ENCODE measurements around the gene RNF130. TPM values are rescaled to one million over a fixed set of nuclear protein-coding genes. Genes with fewer than 3 reads are reported as not detected.
"Not testable (repeated sequence)": the region's sequence is repeated elsewhere in the genome, so short reads cannot be mapped to it uniquely, and the experiment has no call there.

Gene RNF130
- total RNA-seq, 1 donor from 2014 or later = 10.0 TPM

DNA sequence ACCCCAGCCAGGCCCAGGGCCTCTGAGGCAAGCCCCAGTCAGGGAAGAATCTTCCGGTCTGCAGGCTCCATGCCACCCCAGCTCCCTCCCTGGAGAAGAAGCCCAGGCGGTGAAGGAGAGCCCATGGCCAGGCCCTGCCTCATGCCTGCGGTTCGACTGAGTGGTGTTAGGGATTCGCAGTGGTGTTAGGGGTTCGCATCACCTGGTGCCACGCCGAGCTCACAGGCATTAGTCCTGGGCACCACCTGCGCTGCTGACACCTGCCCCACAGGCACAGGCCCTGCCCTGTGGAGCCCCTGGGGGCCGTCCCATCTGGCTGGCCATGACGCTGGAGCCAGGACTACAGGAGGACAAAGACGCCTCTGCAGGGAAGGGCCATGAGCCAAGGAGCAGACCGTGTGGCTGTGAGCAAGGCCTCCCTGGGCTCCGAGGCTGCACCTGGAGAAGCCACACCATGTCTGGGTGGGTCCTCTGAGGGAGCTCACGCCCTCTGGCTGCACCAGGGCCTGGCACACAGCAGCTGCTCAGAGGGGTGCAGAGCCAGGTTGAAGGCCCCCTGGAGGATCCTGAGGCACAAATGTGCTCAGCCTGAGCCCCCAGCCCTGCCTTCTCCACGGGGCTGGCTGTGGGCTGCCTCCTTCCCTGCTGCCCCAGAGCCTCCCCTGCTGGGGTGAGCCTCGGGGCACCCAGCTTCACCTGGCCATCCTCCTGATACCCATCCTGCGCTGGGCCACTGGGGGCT, 27.6 kb upstream of the RNF130 start:
- H3K36me3 Mint-ChIP-seq (ENCODE audit: low read depth) = no peaks in the 10 kb centered on the region
- no peaks in the 10 kb centered on the region for H3K4me1 Mint-ChIP-seq (ENCODE audit: low read depth)
- H3K27ac Mint-ChIP-seq = no peak overlapping the region
- H3K4me3 Mint-ChIP-seq (ENCODE audit: low read depth) = no peak overlapping the region
- intact Hi-C loops (cut with micrococcal nuclease) = no loop called here
- H3K27me3 Mint-ChIP-seq (ENCODE audit: low read depth) = peaks cover 3% of the 10 kb centered on the region
- DNase-seq (ENCODE audit: low spot score) = no peak
- H3K9me3 Mint-ChIP-seq = no peaks in the 10 kb centered on the region

DNA sequence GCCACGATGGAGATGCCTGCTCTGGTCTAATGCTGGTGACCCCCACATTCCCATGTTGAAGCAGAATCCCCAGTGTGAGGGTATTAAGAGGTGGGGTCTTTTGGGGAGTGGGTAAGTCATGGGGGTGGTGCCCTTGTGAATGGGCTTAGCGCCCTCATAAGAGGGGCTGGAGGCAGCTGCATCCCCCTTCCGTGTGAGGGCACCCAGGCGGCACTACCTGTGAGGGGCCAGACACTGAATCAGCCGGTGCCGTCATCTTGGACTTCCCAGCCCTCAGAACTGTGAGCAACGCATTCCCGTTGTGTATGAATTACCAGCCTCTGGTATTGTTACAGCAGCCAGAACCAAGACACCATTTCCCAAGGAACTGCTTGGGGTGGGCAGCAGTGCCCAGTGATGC, 27.0 kb upstream of the RNF130 start:
- peaks cover 5% of the 10 kb centered on the region for H3K27me3 Mint-ChIP-seq (ENCODE audit: low read depth)
- H3K9me3 Mint-ChIP-seq = no peaks in the 10 kb centered on the region
- no peak overlapping the region for H3K27ac Mint-ChIP-seq
- intact Hi-C loops (cut with micrococcal nuclease) = no loop called here
- H3K36me3 Mint-ChIP-seq (ENCODE audit: low read depth) = no peaks in the 10 kb centered on the region
- H3K4me3 Mint-ChIP-seq (ENCODE audit: low read depth) = no peak overlapping the region
- H3K4me1 Mint-ChIP-seq (ENCODE audit: low read depth) = no peaks in the 10 kb centered on the region
- no peak for DNase-seq (ENCODE audit: low spot score)

DNA sequence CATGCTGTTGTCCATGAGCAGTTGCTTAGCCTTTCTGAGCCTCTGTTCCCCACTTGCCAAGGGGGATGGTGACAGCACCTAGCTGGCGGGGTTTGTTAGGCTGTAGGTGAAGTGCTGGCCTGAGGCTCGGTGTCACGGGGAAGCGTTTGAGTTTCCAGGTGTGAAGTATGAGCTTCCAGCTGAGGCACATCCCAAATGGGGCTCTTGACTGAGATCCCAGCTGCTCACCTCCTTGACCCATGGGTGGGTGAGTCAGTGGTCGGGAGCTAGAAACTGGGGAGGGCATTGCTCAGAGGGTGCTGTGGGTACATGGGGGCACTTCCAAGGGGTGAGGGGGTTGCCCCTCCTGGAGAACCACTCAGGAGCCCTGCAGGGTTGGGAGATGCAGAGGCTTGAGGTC, 26.4 kb upstream of the RNF130 start:
- H3K4me1 Mint-ChIP-seq (ENCODE audit: low read depth) = no peaks in the 10 kb centered on the region
- H3K27ac Mint-ChIP-seq = no peak overlapping the region
- DNase-seq (ENCODE audit: low spot score) = no peak
- no peak overlapping the region for H3K4me3 Mint-ChIP-seq (ENCODE audit: low read depth)
- H3K27me3 Mint-ChIP-seq (ENCODE audit: low read depth) = peaks cover 7% of the 10 kb centered on the region
- H3K36me3 Mint-ChIP-seq (ENCODE audit: low read depth) = no peaks in the 10 kb centered on the region
- intact Hi-C loops (cut with micrococcal nuclease) = no loop called here
- H3K9me3 Mint-ChIP-seq = no peaks in the 10 kb centered on the region

DNA sequence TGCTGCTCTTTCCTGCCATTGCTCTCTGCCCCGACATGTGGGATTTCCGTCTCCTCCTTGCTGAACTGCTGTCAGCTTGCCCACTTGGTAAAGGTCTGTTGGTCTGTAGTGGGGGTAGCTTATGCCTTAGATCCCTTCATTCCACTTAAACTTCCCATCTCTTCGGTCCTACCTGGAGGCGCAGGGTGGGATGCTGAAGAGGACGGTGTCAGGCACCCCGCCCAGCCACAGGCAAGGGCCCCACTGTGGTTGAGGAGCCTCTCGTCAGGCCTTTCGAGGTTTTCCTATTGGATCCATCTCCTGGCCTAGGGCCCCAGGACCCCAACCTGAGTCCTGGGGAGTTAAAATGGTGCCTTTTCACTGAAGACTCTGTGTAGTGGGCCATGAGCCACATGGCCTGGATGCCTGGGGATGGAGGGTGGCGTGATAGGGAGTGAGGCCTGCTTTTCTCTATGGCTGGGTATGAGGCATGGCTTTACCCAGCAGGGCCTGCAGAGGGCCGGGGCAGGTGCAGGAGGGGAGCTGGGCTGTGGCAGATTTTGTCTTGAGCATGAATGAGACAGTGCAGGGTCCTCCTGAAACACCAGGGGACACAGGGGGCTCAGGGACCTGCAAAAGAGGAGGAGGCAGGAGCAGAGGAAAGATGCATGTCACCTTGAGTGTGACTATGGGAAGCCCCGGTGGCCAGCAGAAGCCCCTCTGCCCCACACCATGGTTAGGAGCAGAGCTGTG, 25.8 kb upstream of the RNF130 start:
- Mint-ChIP-seq H3K27ac (no peak overlapping the region), H3K4me1 (ENCODE audit: low read depth) (no peaks in the 10 kb centered on the region), H3K4me3 (ENCODE audit: low read depth) (no peak overlapping the region), H3K36me3 (ENCODE audit: low read depth) (no peaks in the 10 kb centered on the region), H3K27me3 (ENCODE audit: low read depth) (peaks cover 7% of the 10 kb centered on the region), H3K9me3 (no peaks in the 10 kb centered on the region)
- intact Hi-C loops (cut with micrococcal nuclease) = no loop called here
- no peak for DNase-seq (ENCODE audit: low spot score)

DNA sequence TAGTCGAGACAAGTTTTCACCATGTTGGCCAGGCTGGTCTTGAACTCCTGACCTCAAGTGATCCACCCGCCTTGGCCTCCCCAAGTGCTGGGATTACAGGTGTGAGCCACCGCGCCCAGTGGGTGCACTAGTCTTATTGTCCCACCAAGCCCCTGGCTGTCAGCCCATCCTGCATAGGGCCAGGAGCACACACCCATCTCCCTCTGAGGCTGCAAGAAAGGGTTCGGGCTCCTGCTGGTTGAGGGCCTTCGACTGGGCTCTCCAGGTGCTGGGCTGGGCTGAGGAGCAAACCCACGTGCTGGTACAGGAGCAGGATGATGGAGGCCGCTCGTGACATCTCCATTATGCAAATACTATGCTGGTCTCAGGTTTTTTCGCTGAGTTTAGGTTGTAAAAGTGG, 25.1 kb upstream of the RNF130 start:
- no peaks in the 10 kb centered on the region for H3K36me3 Mint-ChIP-seq (ENCODE audit: low read depth)
- no peaks in the 10 kb centered on the region for H3K4me1 Mint-ChIP-seq (ENCODE audit: low read depth)
- intact Hi-C loops (cut with micrococcal nuclease) = no loop called here
- no peak overlapping the region for H3K27ac Mint-ChIP-seq
- no peak for DNase-seq (ENCODE audit: low spot score)
- no peaks in the 10 kb centered on the region for H3K9me3 Mint-ChIP-seq
- H3K27me3 Mint-ChIP-seq (ENCODE audit: low read depth) = peaks cover 7% of the 10 kb centered on the region
- no peak overlapping the region for H3K4me3 Mint-ChIP-seq (ENCODE audit: low read depth)

DNA sequence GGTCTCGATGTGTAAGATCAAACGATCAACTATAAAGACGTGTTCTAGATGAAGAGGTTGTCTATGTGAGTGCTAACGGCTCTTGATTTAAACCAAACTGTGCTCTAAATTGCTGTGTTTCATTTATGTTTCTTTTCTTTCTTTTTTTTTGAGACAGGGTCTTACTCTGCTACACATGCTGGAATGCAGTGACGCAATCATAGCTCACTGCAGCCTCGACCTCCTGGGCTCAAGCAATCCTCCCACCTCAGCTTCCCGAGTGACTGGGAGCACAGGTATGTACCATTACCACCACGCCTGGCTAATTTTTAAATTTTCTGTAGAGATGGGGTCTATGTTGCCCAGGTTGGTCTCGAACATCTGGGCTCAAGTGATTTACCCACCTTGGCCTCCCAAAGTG, 24.0 kb upstream of the RNF130 start:
- peaks cover 2% of the 10 kb centered on the region for H3K4me1 Mint-ChIP-seq (ENCODE audit: low read depth)
- intact Hi-C loops (cut with micrococcal nuclease) = no loop called here
- H3K27me3 Mint-ChIP-seq (ENCODE audit: low read depth) = peaks cover 7% of the 10 kb centered on the region
- no peak overlapping the region for H3K27ac Mint-ChIP-seq
- no peak for DNase-seq (ENCODE audit: low spot score)
- H3K4me3 Mint-ChIP-seq (ENCODE audit: low read depth) = no peak overlapping the region
- H3K9me3 Mint-ChIP-seq = no peaks in the 10 kb centered on the region
- H3K36me3 Mint-ChIP-seq (ENCODE audit: low read depth) = no peaks in the 10 kb centered on the region

DNA sequence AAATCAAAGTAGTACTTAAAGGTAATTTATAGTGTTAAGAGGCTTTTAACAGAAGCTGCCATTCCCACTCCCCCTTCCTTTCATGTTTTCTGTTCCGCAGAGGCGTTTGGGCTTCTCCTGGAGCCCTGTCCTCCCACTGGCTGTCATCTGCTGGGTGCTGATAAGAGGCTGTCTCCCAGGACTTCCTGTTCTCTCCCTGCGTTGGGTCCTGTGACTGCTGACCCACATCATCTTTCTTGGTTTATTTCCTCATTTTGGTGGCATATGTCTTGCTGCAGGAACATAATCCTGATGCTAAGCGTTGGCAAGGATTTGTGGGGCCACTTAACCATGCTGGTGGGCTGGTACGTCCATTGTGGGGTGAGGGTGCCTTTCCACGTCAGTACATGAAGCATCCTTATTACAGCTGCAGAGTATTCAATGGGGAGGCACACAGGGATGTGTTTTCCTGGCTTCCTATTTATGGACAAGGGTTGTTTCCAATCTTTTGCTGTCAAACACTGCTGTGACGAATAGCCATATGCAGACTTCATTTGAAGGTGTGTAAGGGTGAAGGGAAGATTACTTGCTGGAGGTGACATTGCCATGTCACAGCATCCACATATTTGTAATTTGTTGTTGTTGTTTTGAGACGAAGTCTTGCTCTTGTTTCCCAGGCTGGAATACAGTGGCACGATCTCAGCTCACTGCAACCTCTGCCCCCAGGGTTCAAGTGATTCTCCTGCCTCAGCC, 22.3 kb upstream of the RNF130 start:
- H3K27me3 Mint-ChIP-seq (ENCODE audit: low read depth) = peaks cover 7% of the 10 kb centered on the region
- H3K36me3 Mint-ChIP-seq (ENCODE audit: low read depth) = no peaks in the 10 kb centered on the region
- no peak overlapping the region for H3K4me3 Mint-ChIP-seq (ENCODE audit: low read depth)
- no peaks in the 10 kb centered on the region for H3K9me3 Mint-ChIP-seq
- no peak overlapping the region for H3K27ac Mint-ChIP-seq
- DNase-seq (ENCODE audit: low spot score) = no peak
- intact Hi-C loops (cut with micrococcal nuclease) = loop anchor here (5.0 kb wide), 1 partner anchor 187 kb away; the partner anchor contains the start of gene TBC1D9B
- peaks cover 6% of the 10 kb centered on the region for H3K4me1 Mint-ChIP-seq (ENCODE audit: low read depth)

DNA sequence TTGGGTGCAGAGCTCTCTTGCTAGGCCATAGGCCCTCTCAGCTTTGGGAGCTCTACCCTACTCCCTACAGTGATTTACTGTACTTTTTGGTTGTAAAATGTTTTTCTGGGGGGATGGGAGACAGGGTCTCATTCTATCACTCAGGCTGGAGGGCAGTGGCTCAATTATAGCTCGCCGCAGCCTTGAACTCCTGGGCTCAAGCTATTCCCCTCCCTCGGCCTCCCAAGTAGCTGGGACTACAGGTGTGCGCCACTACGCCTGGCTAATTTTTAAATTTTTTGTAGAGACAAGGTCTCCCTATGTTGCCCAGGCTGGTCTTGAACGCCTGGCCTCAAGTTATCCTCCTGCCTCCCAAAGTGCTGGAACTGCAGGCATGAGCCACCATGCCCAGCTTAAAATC, 21.7 kb upstream of the RNF130 start:
- no peak for DNase-seq (ENCODE audit: low spot score)
- Mint-ChIP-seq H3K4me3 (ENCODE audit: low read depth) (no peak overlapping the region), H3K4me1 (ENCODE audit: low read depth) (peaks cover 6% of the 10 kb centered on the region), H3K36me3 (ENCODE audit: low read depth) (no peaks in the 10 kb centered on the region), H3K27me3 (ENCODE audit: low read depth) (peaks cover 7% of the 10 kb centered on the region), H3K27ac (no peak overlapping the region), H3K9me3 (no peaks in the 10 kb centered on the region)
- intact Hi-C loops (cut with micrococcal nuclease) = loop anchor here (5.0 kb wide), 1 partner anchor 186 kb away; the partner anchor contains the start of gene TBC1D9B

DNA sequence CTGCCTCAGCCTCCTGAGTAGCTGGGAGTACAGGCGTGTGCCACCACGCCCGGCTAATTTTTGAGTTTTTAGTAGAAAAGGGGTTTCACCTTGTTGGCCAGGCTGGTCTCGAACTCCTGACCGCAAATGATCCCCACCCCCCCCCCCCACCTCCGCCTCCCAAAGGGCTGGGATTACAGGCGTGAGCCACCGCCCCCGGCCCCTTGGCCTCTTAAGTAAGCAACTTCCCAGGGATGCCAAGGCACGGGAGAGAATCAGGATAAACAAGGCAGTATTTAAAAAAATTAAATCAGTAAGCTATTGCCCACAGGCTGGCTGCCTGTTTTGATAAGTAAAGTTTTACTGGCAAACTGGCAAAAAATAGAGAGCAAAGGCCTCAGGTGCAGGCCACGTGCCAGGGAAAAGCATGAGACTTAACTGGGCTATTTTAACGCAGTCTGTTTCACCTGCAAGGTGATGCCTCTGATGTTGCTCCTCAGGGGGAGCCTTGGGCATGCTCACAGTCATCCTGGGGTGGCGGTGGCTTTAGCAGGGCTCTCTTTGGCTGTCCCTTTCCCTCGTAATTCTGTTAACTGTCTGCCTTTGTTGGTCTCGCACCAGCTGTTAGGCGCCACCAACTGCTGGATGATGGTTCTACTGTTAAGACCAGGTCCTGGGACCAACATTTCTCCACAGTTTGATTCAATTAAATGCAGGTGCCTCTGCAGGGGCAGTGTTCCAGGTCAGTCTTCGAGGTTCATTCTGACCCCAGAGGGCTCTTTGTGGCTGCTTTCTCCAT, 19.4 kb upstream of the RNF130 start:
- H3K27ac Mint-ChIP-seq = no peak overlapping the region
- no peaks in the 10 kb centered on the region for H3K9me3 Mint-ChIP-seq
- intact Hi-C loops (cut with micrococcal nuclease) = loop anchor here (1.0 to 5.0 kb wide), 2 partner anchors 19 to 184 kb away; partner anchors contain the start of gene TBC1D9B
- no peaks in the 10 kb centered on the region for H3K36me3 Mint-ChIP-seq (ENCODE audit: low read depth)
- DNase-seq (ENCODE audit: low spot score) = no peak
- H3K4me1 Mint-ChIP-seq (ENCODE audit: low read depth) = peaks cover 9% of the 10 kb centered on the region
- H3K27me3 Mint-ChIP-seq (ENCODE audit: low read depth) = peaks cover 7% of the 10 kb centered on the region
- H3K4me3 Mint-ChIP-seq (ENCODE audit: low read depth) = no peak overlapping the region

DNA sequence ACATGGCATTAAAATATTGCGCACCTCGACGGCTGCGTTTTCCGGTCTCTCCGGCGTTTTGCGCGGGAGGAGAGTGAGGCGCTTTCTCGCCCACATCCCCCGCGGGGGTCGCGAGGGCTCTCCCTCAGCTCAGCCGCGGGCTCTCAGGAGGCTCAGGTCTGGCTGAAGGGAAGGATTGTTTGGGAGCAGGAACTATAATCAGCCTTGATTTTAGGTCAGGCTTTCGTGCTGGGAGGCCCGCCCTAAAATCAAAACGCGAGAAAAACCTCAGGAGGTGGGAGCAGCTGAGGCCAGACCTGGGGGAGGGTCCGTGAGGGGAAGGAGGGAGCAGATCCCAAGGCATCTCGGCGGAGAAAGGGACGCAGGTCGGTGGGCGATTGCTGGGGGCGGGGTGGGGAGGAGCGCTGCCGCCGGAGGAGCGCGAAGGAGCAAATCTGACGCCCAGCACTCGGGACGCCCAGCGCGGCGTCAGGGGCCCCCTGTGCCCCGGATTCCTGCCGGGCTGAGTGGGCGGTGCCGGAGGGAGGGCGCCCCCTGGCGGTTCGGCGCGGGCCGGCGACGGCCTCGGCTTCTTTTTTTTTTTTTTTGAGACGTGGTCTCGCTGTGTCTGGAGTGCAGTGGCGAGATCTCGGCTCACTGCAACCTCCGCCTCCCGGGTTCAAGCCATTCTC, 18.7 kb upstream of the RNF130 start:
- peak; percentile 64 for DNase-seq (ENCODE audit: low spot score)
- intact Hi-C loops (cut with micrococcal nuclease) = loop anchor here (1.0 to 5.0 kb wide), 2 partner anchors 18 to 183 kb away; partner anchors contain the start of gene TBC1D9B
- Mint-ChIP-seq H3K4me3 (ENCODE audit: low read depth) (peak overlapping the region; percentile 78), H3K36me3 (ENCODE audit: low read depth) (no peaks in the 10 kb centered on the region), H3K4me1 (ENCODE audit: low read depth) (peaks cover 14% of the 10 kb centered on the region), H3K27me3 (ENCODE audit: low read depth) (peaks cover 5% of the 10 kb centered on the region), H3K9me3 (no peaks in the 10 kb centered on the region), H3K27ac (peak overlapping the region; percentile 28)

DNA sequence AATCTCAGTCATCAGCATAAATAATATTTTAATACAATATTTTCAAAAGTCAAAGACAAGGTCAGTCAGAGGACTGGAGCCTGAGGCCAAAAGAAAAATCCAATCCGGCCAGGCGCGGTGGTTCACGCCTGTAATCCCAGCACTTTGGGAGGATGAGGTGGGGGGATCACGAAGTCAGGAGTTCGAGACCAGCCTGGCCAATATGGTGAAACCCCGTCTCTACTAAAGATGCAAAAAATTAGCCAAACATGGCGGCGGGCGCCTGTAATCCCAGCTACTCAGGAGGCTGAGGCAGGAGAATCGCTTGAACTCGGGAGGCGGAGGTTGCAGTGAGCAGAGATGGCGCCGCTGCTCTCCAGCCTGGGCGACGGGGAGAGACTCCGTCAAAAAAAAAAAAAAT, 18.1 kb upstream of the RNF130 start:
- not testable (repeated sequence) for DNase-seq (ENCODE audit: low spot score); H3K27ac Mint-ChIP-seq; H3K27me3 Mint-ChIP-seq (ENCODE audit: low read depth); H3K36me3 Mint-ChIP-seq (ENCODE audit: low read depth); H3K9me3 Mint-ChIP-seq
- peaks cover 14% of the 10 kb centered on the region for H3K4me1 Mint-ChIP-seq (ENCODE audit: low read depth)
- peak overlapping the region; percentile 78 for H3K4me3 Mint-ChIP-seq (ENCODE audit: low read depth)
- intact Hi-C loops (cut with micrococcal nuclease) = loop anchor here (1.0 to 5.0 kb wide), 3 partner anchors 17 to 327 kb away; partner anchors contain the start of gene TBC1D9B

DNA sequence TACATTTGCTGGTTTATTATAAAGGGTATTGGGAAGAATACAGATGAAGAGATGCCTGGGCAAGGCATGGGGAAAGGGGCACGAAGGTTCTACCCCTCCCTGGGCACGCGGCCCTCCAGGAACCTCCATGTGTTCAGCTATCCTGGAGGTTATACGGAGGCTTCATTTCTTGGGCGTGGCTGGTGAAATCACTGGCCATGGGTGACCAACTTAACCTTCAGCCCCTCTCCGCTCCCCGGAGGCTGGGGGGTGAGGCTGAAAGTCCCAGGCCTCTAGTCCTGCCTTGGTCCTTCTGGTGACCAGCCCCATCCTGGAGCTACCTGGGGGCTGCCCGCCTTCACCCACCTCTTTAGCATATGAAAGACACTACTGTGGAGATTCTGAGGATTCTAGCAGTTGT, 17.0 kb upstream of the RNF130 start:
- intact Hi-C loops (cut with micrococcal nuclease) = loop anchor here (5.0 kb wide), 1 partner anchor 326 kb away; no protein-coding TSS in a partner anchor
- DNase-seq (ENCODE audit: low spot score) = no peak
- H3K4me3 Mint-ChIP-seq (ENCODE audit: low read depth) = no peak overlapping the region

More for the DNA sequence above, 17.0 kb upstream of the RNF130 start:
- no peaks in the 10 kb centered on the region for H3K9me3 Mint-ChIP-seq
- H3K36me3 Mint-ChIP-seq (ENCODE audit: low read depth) = no peaks in the 10 kb centered on the region
- peaks cover 2% of the 10 kb centered on the region for H3K27me3 Mint-ChIP-seq (ENCODE audit: low read depth)
- no peak overlapping the region for H3K27ac Mint-ChIP-seq
- peaks cover 14% of the 10 kb centered on the region for H3K4me1 Mint-ChIP-seq (ENCODE audit: low read depth)

All from activated T-helper 2 cell treated with anti-CD3 and anti-CD28 coated beads, Interferon-gamma antibody, Interleukin-2, Interleukin-4, amounts not matched to agents 10 μg/mL and 5 μg/mL and 100 μg/mL, durations not matched to agents 14 hours and 24 hours and 36 hours (primary cell).